GM23338 (cell line): ENCODE data around the gene SYT2. TPM values are rescaled to one million over a fixed set of nuclear protein-coding genes. Genes with fewer than 3 reads are reported as not detected.

Source experiments
- ATAC-seq: fragments of 200-7000 bp; cut with Tn5 transposase; 3 replicates; pipeline ENCODE4 v1.9.1; 2020
- DNase-seq: peaks from one replicate; pipeline ENCODE4 v3.0.0-alpha.2; 2015; ENCODE audit warnings: low spot score
- H2AFZ ChIP-seq: fragments of 200-600 bp; sonication (generic); 2 replicates; pipeline ENCODE4 v1.8.0; 2016; ENCODE audit warnings: antibody characterized with exemption, mild to moderate bottlenecking, moderate library complexity
- H3F3A ChIP-seq: fragments of 200-600 bp; sonication (generic); replicated peaks from 2 replicates; pipeline ENCODE4 v1.8.0; 2017; ENCODE audit warnings: antibody characterized with exemption, mixed run types, low read depth
- H3K27ac ChIP-seq: fragments of 200-600 bp; sonication (generic); 2 replicates; pipeline ENCODE4 v1.6.1; 2016; ENCODE audit warnings: low read depth
- H3K27me3 ChIP-seq: fragments of 200-600 bp; sonication (generic); 2 replicates; pipeline ENCODE4 v1.8.0; 2016; ENCODE audit warnings: mild to moderate bottlenecking, mixed run types, moderate library complexity; ENCODE audit not compliant: insufficient read depth
- H3K36me3 ChIP-seq: fragments of 200-600 bp; sonication (generic); 2 replicates; pipeline ENCODE4 v1.8.0; 2016; ENCODE audit warnings: mild to moderate bottlenecking; ENCODE audit not compliant: insufficient read depth
- H3K4me1 ChIP-seq: fragments of 200-600 bp; sonication (generic); 2 replicates; pipeline ENCODE4 v1.8.0; 2016; ENCODE audit warnings: mild to moderate bottlenecking, moderate library complexity; ENCODE audit not compliant: insufficient read depth
- H3K4me2 ChIP-seq: fragments of 200-600 bp; sonication (generic); 2 replicates; pipeline ENCODE4 v1.7.1; 2017; ENCODE audit warnings: mixed run types
- H3K4me3 ChIP-seq: fragments of 200-600 bp; sonication (generic); 2 replicates; pipeline ENCODE4 v1.6.1; 2016; ENCODE audit warnings: mixed run types
- H3K79me2 ChIP-seq: fragments of 200-600 bp; sonication (generic); replicated peaks from 2 replicates; pipeline ENCODE4 v1.8.0; 2017; ENCODE audit warnings: mild to moderate bottlenecking; ENCODE audit not compliant: insufficient read depth
- H3K9me2 ChIP-seq: fragments of 200-600 bp; sonication (generic); 2 replicates; pipeline ENCODE4 v1.8.0; 2017; ENCODE audit not compliant: insufficient read depth
- H4K20me1 ChIP-seq: fragments of 200-600 bp; sonication (generic); replicated peaks from 2 replicates; pipeline ENCODE4 v1.8.0; 2017; ENCODE audit warnings: mild to moderate bottlenecking; ENCODE audit not compliant: insufficient read depth
- H3K27ac Mint-ChIP-seq: 2 replicates; pipeline ENCODE4 v1.8.0; 2020; ENCODE audit warnings: inconsistent platforms, mild to moderate bottlenecking, moderate library complexity, mixed read lengths
- H3K27me3 Mint-ChIP-seq: 3 replicates; pipeline ENCODE4 v1.8.0; 2022; ENCODE audit warnings: low read depth, mild to moderate bottlenecking, moderate library complexity, mixed read lengths, inconsistent platforms; ENCODE audit not compliant: insufficient read depth, poor library complexity
- H3K36me3 Mint-ChIP-seq: 3 replicates; pipeline ENCODE4 v1.8.0; 2021; ENCODE audit warnings: low read depth, mild to moderate bottlenecking, inconsistent platforms, moderate library complexity, mixed read lengths
- H3K4me1 Mint-ChIP-seq: 3 replicates; pipeline ENCODE4 v1.8.0; 2020; ENCODE audit warnings: mild to moderate bottlenecking, inconsistent platforms, mixed read lengths
- H3K4me3 Mint-ChIP-seq: 3 replicates; pipeline ENCODE4 v1.8.0; 2021; ENCODE audit warnings: moderate library complexity, mild to moderate bottlenecking, inconsistent platforms, mixed read lengths
- H3K9me3 Mint-ChIP-seq: 3 replicates; pipeline ENCODE4 v1.8.0; 2020; ENCODE audit warnings: moderate library complexity, mild to moderate bottlenecking, inconsistent platforms, mixed read lengths
- CREB1 ChIP-seq: fragments of 250-450 bp; sonication (Bioruptor Pico); IDR thresholded peaks from 2 replicates; pipeline ENCODE4 v1.5.0; 2020; ENCODE audit warnings: low read depth, mild to moderate bottlenecking, moderate library complexity
- CTCF ChIP-seq, 2 experiments: fragments of 200-600 bp in 1 of 2; sonication (generic) in 1 of 2; conservative IDR thresholded peaks; 2 replicates each; pipeline versions ENCODE4 v1.5.1 to v1.6.1; 2016 to 2017; ENCODE audit warnings: antibody characterized with exemption in 2 of 2, low read depth in 2 of 2, mild to moderate bottlenecking in 2 of 2, moderate library complexity in 1 of 2
- ETS1 ChIP-seq: IDR thresholded peaks from 2 replicates; pipeline ENCODE4 v1.6.1; 2016; ENCODE audit warnings: antibody characterized with exemption
- EZH2 ChIP-seq: fragments of 200-600 bp; sonication (generic); IDR thresholded peaks from one replicate; pipeline ENCODE4 v1.8.0; 2017; ENCODE audit warnings: antibody characterized with exemption, mild to moderate bottlenecking, low read depth; ENCODE audit not compliant: unreplicated experiment
- EZH2phosphoT487 ChIP-seq: fragments of 200-600 bp; sonication (generic); IDR thresholded peaks from one replicate; pipeline ENCODE4 v1.8.1; 2018; ENCODE audit warnings: antibody characterized with exemption; ENCODE audit not compliant: unreplicated experiment
- JUNB ChIP-seq: IDR thresholded peaks from one replicate; pipeline ENCODE4 v1.6.1; 2016; ENCODE audit warnings: antibody characterized with exemption; ENCODE audit not compliant: unreplicated experiment
- NANOG ChIP-seq: IDR thresholded peaks from 2 replicates; pipeline ENCODE4 v1.6.1; 2016; ENCODE audit warnings: antibody characterized with exemption, borderline replicate concordance
- POLR2AphosphoS5 ChIP-seq: IDR thresholded peaks from 2 replicates; pipeline ENCODE4 v1.6.1; 2016; ENCODE audit warnings: antibody characterized with exemption, low read depth
- REST ChIP-seq: IDR thresholded peaks from one replicate; pipeline ENCODE4 v1.6.1; 2018; ENCODE audit warnings: antibody characterized with exemption; ENCODE audit not compliant: unreplicated experiment
- STAT1 ChIP-seq: IDR thresholded peaks from one replicate; pipeline ENCODE4 v1.6.1; 2016; ENCODE audit warnings: antibody characterized with exemption; ENCODE audit not compliant: unreplicated experiment
- ZNF114 ChIP-seq: fragments of 250-450 bp; sonication (Bioruptor Pico); IDR thresholded peaks from 2 replicates; pipeline ENCODE4 v1.5.0; 2020; ENCODE audit warnings: mild to moderate bottlenecking, moderate library complexity
- ZNF331 ChIP-seq: fragments of 250-450 bp; sonication (Bioruptor Pico); IDR thresholded peaks from 2 replicates; pipeline ENCODE4 v1.5.0; 2020; ENCODE audit warnings: low read depth, mild to moderate bottlenecking, moderate library complexity
- ZNF462 ChIP-seq: fragments of 250-450 bp; sonication (Bioruptor Pico); IDR thresholded peaks from 2 replicates; pipeline ENCODE4 v1.5.0; 2020; ENCODE audit warnings: mild to moderate bottlenecking, moderate library complexity
- polyA plus RNA-seq: library from polyadenylated mRNA; unstranded; fragments of >200 nt; fragmentation: Nextera tagmentation; extraction: Ambion mirVana; gene quantifications from 2 replicates; pipeline ENCODE4 v1.2.1, GENCODE V29; 2016
- total RNA-seq: library from RNA; depleted of rRNA; stranded (reverse); fragments of >200 nt; shearing (Covaris generic); gene quantifications from 2 replicates; pipeline ENCODE4 v1.2.3, GENCODE V29; 2014

The SYT2 gene
- total and polyA plus RNA-seq, 2 experiments from 2014 or later, result 2.4 to 12.5 TPM

- Histone ChIP-seq H3K79me2 (no peaks in the 10 kb centered on the region), H3F3A (peaks cover 10% of the 10 kb centered on the region; the same call in 1 of the 2 replicates), H2AFZ (no peak overlapping the region), H3K4me2 (no peak overlapping the region), H3K27me3 (peaks cover 32% of the 10 kb centered on the region), H3K27ac (no peak overlapping the region), H4K20me1 (no peaks in the 10 kb centered on the region; the same call in 1 of the 2 replicates), H3K9me2 (no peaks in the 10 kb centered on the region), H3K4me1 (peaks cover 28% of the 10 kb centered on the region), H3K36me3 (no peaks in the 10 kb centered on the region), H3K4me3 (no peak overlapping the region)
- no peak for TF ChIP-seq POLR2AphosphoS5
- no peak for TF ChIP-seq REST
- no peak for TF ChIP-seq NANOG
- no peak for TF ChIP-seq ZNF462 (CRISPR knock-in tag)
- no peak for TF ChIP-seq CREB1
- TF ChIP-seq EZH2, result no peak
- TF ChIP-seq JUNB, result no peak
- no peak for TF ChIP-seq ZNF331 (CRISPR knock-in tag)
- TF ChIP-seq CTCF (conservative IDR thresholded peaks at IDR 0.05; ENCODE audit: low read depth in 2 of 2), result no peak
- no peak for TF ChIP-seq ZNF114 (CRISPR knock-in tag)
- no peak for TF ChIP-seq EZH2phosphoT487
- no peak for TF ChIP-seq STAT1
- no peak for TF ChIP-seq ETS1
- Mint-ChIP-seq H3K27me3 (peaks cover 42% of the 10 kb centered on the region), H3K4me3 (no peak overlapping the region), H3K36me3 (no peaks in the 10 kb centered on the region; the same call in 2 of the 3 replicates), H3K27ac (no peak overlapping the region), H3K9me3 (no peaks in the 10 kb centered on the region), H3K4me1 (peaks cover 40% of the 10 kb centered on the region)
- no peak for ATAC-seq
- no peak for DNase-seq
These were observed 70.8 kb downstream of the SYT2 start for GRCh38 chr1:202639500-202639899.
